ENCODE data around the gene GPR78. TPM values are rescaled to one million over a fixed set of nuclear protein-coding genes. Genes with fewer than 3 reads are reported as not detected.

The GPR78 gene
- not detected for total RNA-seq

DNA sequence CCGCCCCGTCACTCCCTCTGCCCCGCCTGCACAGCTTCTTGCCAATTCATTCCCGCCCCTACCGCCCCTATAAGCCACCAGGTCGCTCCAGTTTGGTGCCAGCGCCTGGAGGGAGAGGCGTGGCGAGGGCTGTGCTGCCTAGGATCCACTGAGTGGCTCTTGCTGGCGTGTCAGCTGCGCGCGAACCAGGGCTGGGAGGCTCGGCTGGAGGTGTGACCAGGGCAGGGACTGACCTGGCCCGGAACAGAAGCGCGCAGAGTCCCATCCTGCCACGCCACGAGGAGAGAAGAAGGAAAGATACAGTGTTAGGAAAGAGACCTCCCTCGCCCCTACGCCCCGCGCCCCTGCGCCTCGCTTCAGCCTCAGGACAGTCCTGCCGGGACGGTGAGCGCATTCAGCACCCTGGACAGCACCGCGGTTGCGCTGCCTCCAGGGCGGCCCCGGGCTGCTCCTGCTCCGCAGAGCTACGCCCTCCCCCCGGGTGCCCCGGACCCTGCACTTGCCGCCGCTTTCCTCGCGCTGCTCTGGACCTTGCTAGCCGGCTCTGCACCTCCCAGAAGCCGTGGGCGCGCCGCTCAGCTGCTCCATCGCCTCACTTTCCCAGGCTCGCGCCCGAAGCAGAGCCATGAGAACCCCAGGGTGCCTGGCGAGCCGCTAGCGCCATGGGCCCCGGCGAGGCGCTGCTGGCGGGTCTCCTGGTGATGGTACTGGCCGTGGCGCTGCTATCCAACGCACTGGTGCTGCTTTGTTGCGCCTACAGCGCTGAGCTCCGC lies at the start of gene GPR78:
Gene GPR78 (plus strand): TSS at position 72 of the 773 bp plus-strand sequence. CDS start 591 bp downstream, at position 663.

GRCh38 chr4:8592366-8593263 lies 12.4 kb downstream of the GPR78 start, which contains the start of gene CPZ:
TSS of gene CPZ (plus strand) at chr4:8592765. CDS start at chr4:8592834, 69 bp downstream.

Other genes starting within 250 kb of the GPR78 start
- gene ACOX3, start 139.7 kb upstream of the GPR78 start, total RNA-seq: 51.6 TPM
- gene TRMT44, start 139.6 kb upstream of the GPR78 start, total RNA-seq: 52.9 TPM
- gene CPZ, start 12.4 kb downstream of the GPR78 start, total RNA-seq: 0.31 TPM